HEK293T (cell line): ENCODE measurements around the gene RTN3.

Source experiments
- CTCF ChIA-PET: fragments of 350-600 bp; formaldehyde crosslinking; extraction: SDS; loops from one replicate; lab custom pipeline; 2021; ENCODE audit warnings: antibody characterized with exemption, inconsistent platforms; lab: Yijun Ruan, JAX
- POLR2A ChIA-PET: fragments of 350-600 bp; formaldehyde crosslinking; extraction: SDS; loops from one replicate; lab custom pipeline; 2020; ENCODE audit warnings: antibody characterized with exemption, inconsistent platforms; lab: Yijun Ruan, JAX
- DNase-seq: peaks from one replicate; pipeline ENCODE4 v3.0.0; 2012; ENCODE audit warnings: mixed read lengths; ENCODE audit errors: extremely low spot score
- ARNT ChIP-seq: fragments of 450-650 bp; IDR thresholded peaks from 2 replicates; pipeline ENCODE4 v1.6.1; 2017; ENCODE audit warnings: mild to moderate bottlenecking
- BHLHE40 ChIP-seq: fragments of 450-650 bp; IDR thresholded peaks from 2 replicates; pipeline ENCODE4 v1.6.1; 2016; ENCODE audit warnings: mild to moderate bottlenecking, moderate library complexity, borderline replicate concordance
- CTBP1 ChIP-seq: fragments of 450-650 bp; IDR thresholded peaks from 2 replicates; pipeline ENCODE4 v1.6.1; 2016; ENCODE audit warnings: borderline replicate concordance
- ELF4 ChIP-seq: fragments of 450-650 bp; IDR thresholded peaks from 2 replicates; pipeline ENCODE4 v1.6.1; 2017; ENCODE audit warnings: antibody characterized with exemption
- FOXA1 ChIP-seq: fragments of 450-650 bp; IDR thresholded peaks from 2 replicates; pipeline ENCODE4 v1.6.1; 2016; ENCODE audit warnings: mild to moderate bottlenecking
- FOXK2 ChIP-seq: fragments of 450-650 bp; IDR thresholded peaks from 2 replicates; pipeline ENCODE4 v1.6.1; 2016; ENCODE audit warnings: mild to moderate bottlenecking
- FOXM1 ChIP-seq: fragments of 450-650 bp; IDR thresholded peaks from 2 replicates; pipeline ENCODE4 v1.6.1; 2017; ENCODE audit warnings: mild to moderate bottlenecking, borderline replicate concordance
- HDGF ChIP-seq: fragments of 450-650 bp; IDR thresholded peaks from 2 replicates; pipeline ENCODE4 v1.6.1; 2017; ENCODE audit warnings: antibody characterized with exemption, borderline replicate concordance
- L3MBTL2 ChIP-seq: fragments of 450-650 bp; conservative IDR thresholded peaks from 2 replicates; pipeline ENCODE4 v1.6.1; 2016; ENCODE audit warnings: mild to moderate bottlenecking
- LEF1 ChIP-seq: fragments of 450-650 bp; IDR thresholded peaks from 2 replicates; pipeline ENCODE4 v1.6.1; 2017; ENCODE audit warnings: mild to moderate bottlenecking, borderline replicate concordance
- NFRKB ChIP-seq: fragments of 450-650 bp; IDR thresholded peaks from 2 replicates; pipeline ENCODE4 v1.6.1; 2016; ENCODE audit warnings: mild to moderate bottlenecking, moderate library complexity
- SP1 ChIP-seq: fragments of 450-650 bp; IDR thresholded peaks from 2 replicates; pipeline ENCODE4 v1.6.1; 2017
- SUZ12 ChIP-seq: fragments of 450-650 bp; IDR thresholded peaks from 2 replicates; pipeline ENCODE4 v1.6.1; 2016; ENCODE audit warnings: mild to moderate bottlenecking
- TARDBP ChIP-seq: fragments of 450-650 bp; IDR thresholded peaks from 2 replicates; pipeline ENCODE4 v1.6.1; 2016
- ZNF384 ChIP-seq: fragments of 450-650 bp; IDR thresholded peaks from 2 replicates; pipeline ENCODE4 v1.6.1; 2016
- TF ChIP-seq, protein P1 (sequence below): fragments of 450-650 bp; IDR thresholded peaks from 2 replicates; pipeline ENCODE4 v1.6.1; 2016

RTN3 gene

DNA sequence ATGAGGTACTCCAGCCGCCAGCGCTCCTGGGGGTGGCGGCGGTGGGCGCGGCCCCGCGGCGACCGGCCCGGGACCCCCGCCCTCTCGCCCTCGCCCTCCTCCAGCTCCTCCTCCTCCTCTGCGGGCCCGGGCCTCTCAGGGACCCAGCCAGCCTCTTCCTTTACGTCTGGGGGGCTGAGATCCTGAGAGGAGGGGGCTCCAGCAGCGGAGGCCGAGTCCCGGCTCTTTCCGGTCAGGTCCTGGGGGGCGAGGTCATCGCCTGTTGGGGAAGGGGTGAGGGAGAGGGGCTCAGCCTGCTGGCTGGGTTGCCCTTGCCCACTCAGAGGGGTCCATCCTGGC is 83.0 kb downstream of the RTN3 start:
- DNase-seq, result no peak
- ChIA-PET CTCF (no interaction called here), POLR2A (no interaction called here)
- TF ChIP-seq FOXA1 (no peak), ZNF384 (no peak), SUZ12 (no peak)

DNA sequence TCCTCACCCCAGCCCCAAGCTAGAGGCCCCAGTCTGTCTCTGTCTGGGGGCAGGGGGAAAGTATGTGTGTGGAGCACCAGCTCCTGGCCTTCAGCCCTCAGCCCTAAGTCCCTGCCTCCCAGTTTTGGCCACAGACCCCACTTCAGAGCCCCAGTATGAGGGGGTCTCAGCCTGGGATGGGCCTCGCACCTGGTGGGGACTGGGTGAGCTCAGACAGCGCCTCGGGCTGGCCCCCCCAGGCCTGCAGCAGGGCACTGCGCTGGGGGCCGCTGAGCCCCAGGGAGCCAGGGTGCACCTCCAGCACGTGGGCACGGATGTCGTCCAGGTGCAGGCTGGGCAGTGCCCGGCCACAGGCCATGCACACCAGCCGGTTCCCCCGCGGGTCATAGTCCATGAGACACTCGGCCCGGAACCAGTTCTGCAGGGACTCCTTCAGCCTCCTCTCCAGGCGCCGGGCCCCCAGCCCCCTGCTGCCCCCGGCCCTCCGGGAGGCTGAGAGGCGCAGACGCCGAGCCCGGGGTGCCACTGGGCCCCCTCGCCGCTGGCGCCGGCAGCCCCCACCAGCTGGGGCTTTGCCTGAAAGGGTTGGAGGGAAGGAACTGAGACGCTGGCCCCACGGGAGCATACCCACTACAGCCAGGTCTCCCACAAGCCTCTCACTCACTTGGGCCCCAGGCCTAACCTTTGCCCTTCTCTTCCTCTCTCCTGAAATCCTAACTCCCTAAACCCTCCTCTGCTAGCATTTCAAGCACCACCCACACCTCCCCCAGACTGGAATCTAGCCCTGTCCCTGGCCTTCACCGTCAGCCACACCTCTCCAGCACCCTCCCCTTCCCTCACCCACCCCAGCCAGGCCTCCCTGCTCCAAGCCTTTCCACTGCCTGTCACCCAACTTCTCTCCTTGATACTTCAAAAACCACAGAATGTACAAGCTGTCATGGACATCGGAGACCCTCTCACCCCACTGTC is 83.7 kb downstream of the RTN3 start:
- TF ChIP-seq BHLHE40, result no peak
- no peak for TF ChIP-seq FOXK2
- TF ChIP-seq, protein P1, sequence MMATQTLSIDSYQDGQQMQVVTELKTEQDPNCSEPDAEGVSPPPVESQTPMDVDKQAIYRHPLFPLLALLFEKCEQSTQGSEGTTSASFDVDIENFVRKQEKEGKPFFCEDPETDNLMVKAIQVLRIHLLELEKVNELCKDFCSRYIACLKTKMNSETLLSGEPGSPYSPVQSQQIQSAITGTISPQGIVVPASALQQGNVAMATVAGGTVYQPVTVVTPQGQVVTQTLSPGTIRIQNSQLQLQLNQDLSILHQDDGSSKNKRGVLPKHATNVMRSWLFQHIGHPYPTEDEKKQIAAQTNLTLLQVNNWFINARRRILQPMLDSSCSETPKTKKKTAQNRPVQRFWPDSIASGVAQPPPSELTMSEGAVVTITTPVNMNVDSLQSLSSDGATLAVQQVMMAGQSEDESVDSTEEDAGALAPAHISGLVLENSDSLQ, result no peak
- no peak for TF ChIP-seq SP1
- ChIA-PET POLR2A (interaction anchor here (1.6 to 1.7 kb wide), 2 partner anchors 38 to 49 kb away, joined by 4 to 5 read pairs; no protein-coding TSS in a partner anchor), CTCF (no interaction called here)
- DNase-seq, result no peak

DNA sequence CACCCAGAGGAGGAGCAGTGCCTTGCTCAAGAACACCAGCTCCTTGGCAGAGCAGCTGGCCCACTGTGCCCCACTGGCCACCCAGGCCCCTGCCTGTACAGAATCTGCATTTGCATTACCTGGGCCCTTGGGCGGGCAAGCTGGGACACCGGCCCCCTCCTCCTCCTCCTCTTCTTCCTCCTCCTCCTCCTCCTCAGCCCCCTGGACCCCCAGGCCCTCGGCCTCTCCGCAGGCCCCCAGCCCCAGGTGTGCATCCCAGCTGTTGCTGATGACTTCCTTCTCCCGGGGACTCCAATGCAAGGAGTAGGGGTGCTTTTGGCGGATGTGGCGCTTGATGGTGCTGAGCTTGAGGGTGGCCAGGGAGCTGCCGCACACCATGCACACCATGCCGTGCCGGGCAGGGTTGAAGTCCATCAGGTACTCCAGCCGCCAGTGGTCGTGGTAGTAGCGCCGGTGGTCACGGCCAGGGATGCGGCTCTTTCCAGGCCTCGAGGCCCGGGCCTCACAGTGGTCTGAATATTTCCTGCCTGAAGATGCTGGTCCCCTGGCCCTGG is 84.5 kb downstream of the RTN3 start:
- POLR2A ChIA-PET, result interaction anchor here (1.2 to 1.7 kb wide), 3 partner anchors 37 to 151 kb away, joined by 4 to 5 read pairs (median 4); partner anchors contain the start of gene RCOR2
- CTCF ChIA-PET, result interaction anchor here (1.2 to 1.6 kb wide), 2 partner anchors 27 to 180 kb away, joined by 3 to 6 read pairs; no protein-coding TSS in a partner anchor
- TF ChIP-seq ARNT (no peak), ZNF384 (no peak), LEF1 (no peak), FOXA1 (no peak), NFRKB (no peak), ELF4 (no peak), FOXM1 (no peak), HDGF (no peak), TARDBP (no peak), FOXK2 (no peak), SP1 (no peak), L3MBTL2 (no peak), BHLHE40 (no peak), CTBP1 (no peak), SUZ12 (no peak)
- TF ChIP-seq, protein P1, result no peak
- no peak for DNase-seq

DNA sequence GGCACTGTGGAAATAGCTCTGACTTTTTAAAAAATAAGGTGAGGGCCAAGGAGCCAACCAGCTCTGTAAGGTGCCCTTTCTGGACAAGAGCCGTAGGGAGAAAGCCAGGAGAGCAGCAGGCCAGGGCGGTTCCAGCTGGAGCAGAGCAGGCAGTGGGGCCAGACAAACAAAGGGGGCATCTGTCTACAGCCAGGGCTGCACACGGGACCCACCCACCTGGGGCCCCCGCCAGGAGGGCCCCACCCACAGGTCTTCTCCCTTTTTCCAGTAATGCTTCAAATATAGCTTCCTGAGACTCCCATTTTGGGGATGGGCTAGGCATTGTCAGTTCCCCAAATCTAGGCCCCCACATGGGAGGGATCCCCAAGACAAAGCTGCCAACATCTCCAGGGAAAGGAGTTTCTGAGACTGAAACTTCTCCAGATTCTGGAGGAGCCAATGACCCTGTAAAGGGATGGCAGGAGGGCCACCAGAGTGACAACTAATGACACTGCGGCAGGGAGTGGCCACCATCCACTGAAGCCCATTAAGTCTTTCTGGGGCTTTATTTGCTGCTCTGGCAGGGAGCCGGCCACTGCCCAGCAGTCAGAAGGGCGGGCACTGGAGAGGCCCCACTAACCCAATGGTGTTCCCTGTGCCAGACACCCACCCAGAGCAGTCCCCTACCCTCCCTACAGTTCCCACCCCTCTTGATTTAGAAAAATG is 85.4 kb downstream of the RTN3 start:
- no peak for TF ChIP-seq FOXA1
- TF ChIP-seq NFRKB, result no peak
- TF ChIP-seq HDGF, result no peak
- no peak for TF ChIP-seq LEF1
- CTCF ChIA-PET, result interaction anchor here (1.2 to 1.6 kb wide), 2 partner anchors 28 to 179 kb away, joined by 3 to 6 read pairs; no protein-coding TSS in a partner anchor
- DNase-seq, result no peak
- POLR2A ChIA-PET, result interaction anchor here (1.2 to 1.7 kb wide), 3 partner anchors 36 to 150 kb away, joined by 4 to 5 read pairs (median 4); partner anchors contain the start of gene RCOR2

DNA sequence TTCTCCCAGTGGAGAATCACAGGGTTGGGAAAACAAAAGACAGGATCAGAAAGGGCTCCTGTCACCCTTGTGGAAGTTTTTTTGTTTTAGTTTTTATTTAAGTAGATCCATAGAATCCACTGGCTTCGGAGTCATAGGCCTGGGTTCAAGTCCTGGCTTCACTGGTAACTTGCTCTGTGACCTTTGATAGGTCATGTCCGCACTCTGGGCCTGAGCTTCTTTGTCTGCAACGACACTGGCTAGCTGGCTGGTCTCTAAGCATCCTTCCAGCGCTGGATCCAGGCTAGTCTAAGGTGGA is 85.9 kb downstream of the RTN3 start:
- no peak for DNase-seq
- no peak for TF ChIP-seq SP1
- TF ChIP-seq NFRKB, result no peak
- TF ChIP-seq HDGF, result no peak
- TF ChIP-seq ZNF384, result no peak
- ChIA-PET CTCF (interaction anchor here (1.1 to 1.6 kb wide), 3 partner anchors 105 to 403 kb away, joined by 3 to 6 read pairs (median 3); no protein-coding TSS in a partner anchor), POLR2A (interaction anchor here (2.5 kb wide), 1 partner anchor 45 kb away, joined by 10 read pairs; no protein-coding TSS in a partner anchor)

DNA sequence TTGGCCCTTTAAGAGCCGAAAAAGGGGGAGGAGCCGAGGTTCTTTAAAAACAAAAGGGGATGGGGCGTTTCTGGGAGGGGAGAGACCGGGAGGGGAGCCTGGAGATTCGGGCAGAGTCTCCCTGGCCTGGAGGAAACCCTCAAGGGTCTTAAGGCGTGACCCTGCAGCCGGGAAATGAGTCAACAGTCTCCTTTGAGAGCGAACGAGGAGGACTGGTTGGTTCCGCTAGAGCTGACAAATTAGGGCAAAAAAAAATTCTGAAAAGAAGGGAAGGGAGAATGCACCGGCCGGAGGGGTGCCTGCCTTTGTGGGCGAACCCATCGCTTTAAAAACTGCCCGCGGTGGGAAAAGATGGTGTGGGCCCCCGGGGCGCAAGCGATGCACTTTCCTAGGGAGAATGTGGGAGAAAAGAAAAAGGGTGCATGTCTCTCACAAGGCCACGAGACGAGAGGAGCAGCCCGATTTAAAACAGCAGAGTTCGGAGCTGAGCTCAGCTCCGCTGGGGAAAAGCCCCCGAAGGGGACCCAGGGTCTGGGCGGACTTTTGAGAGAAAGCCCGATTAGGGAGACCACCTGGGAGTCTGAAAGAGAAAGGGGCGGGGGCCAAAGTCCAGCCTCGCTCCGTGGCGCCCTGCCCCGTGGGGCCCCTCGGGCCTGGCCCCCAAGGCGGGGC is 86.4 kb downstream of the RTN3 start:
- CTCF ChIA-PET, result interaction anchor here (1.1 to 1.6 kb wide), 3 partner anchors 105 to 403 kb away, joined by 3 to 6 read pairs (median 3); no protein-coding TSS in a partner anchor
- DNase-seq, result peak; percentile 61
- no peak for TF ChIP-seq L3MBTL2
- no peak for TF ChIP-seq FOXK2
- TF ChIP-seq SP1, result no peak
- TF ChIP-seq TARDBP, result no peak
- POLR2A ChIA-PET, result interaction anchor here (1.1 to 2.5 kb wide), 5 partner anchors 44 to 398 kb away, joined by 3 to 10 read pairs (median 5); no protein-coding TSS in a partner anchor
